Heart right ventricle (tissue), 16 donors: Measurements from ENCODE around the gene TRIM46. TPM values are rescaled to one million over a fixed set of nuclear protein-coding genes. Genes with fewer than 3 reads are reported as not detected.

Experiments used
- ATAC-seq, 8 donors: fragments of 200-7000 bp; cut with Tn5 transposase; one replicate each; pipeline ENCODE4 v1.9.1; 2020; ENCODE audit warnings: mild to moderate bottlenecking in 8 of 8, moderate library complexity in 8 of 8, moderate number of reproducible peaks in 1 of 8
- DNase-seq, 2 donors: peaks; one replicate each; pipeline ENCODE4 v3.0.0-alpha.2; 2020
- H3K27ac ChIP-seq, 10 donors: fragments of 200-600 bp; sonication (generic) in 2 of 10; one replicate each; pipeline versions ENCODE4 v1.5.0 to v1.8.0; 2020 to 2022; ENCODE audit warnings: mild to moderate bottlenecking in 3 of 10
- H3K27me3 ChIP-seq, 7 donors: fragments of 200-600 bp; one replicate each; pipeline ENCODE4 v1.8.0; 2021 to 2022; ENCODE audit warnings: mild to moderate bottlenecking in 2 of 7
- H3K36me3 ChIP-seq, 9 donors: fragments of 200-600 bp; sonication (generic) in 1 of 9; one replicate each; pipeline versions ENCODE4 v1.5.0 to v1.8.0; 2020 to 2022; ENCODE audit warnings: mild to moderate bottlenecking in 2 of 9
- H3K4me1 ChIP-seq, 9 donors: fragments of 200-600 bp; sonication (generic) in 1 of 9; one replicate each; pipeline versions ENCODE4 v1.5.0 to v1.8.0; 2020 to 2022; ENCODE audit warnings: mild to moderate bottlenecking in 4 of 9
- H3K4me3 ChIP-seq, 10 donors: fragments of 200-600 bp; sonication (generic) in 2 of 10; one replicate each; pipeline versions ENCODE4 v1.5.0 to v1.8.0; 2020 to 2022; ENCODE audit warnings: mild to moderate bottlenecking in 7 of 10, moderate library complexity in 2 of 10
- H3K9me3 ChIP-seq, 11 donors: fragments of 200-600 bp in 10 of 11; sonication (generic) in 2 of 11; one replicate each; pipeline versions ENCODE4 v1.5.0 to v1.8.0; 2013 to 2022; ENCODE audit warnings: mild to moderate bottlenecking in 2 of 11, control low read depth in 1 of 11, moderate library complexity in 1 of 11
- WGBS, 2 donors: extraction: QIAGEN DNeasy Blood & Tissue Kit; methylation state at CpG; one replicate each; pipeline ENCODE4 v1.1.7; 2013; ENCODE audit warnings: inconsistent platforms in 1 of 2; 5-methylcytosine and 5-hydroxymethylcytosine counted together
- intact Hi-C, 10 donors: fragments of 100-400 bp; cut with DNase I; formaldehyde crosslinking; loops; one replicate each; pipeline versions ENCODE4 v1.11.1 to v1.14.2; 2022
- polyA plus RNA-seq, 2 donors: library from polyadenylated mRNA; stranded (reverse); fragments of 200-250 nt; gene quantifications; one replicate each; pipeline ENCODE4 v1.2.3, GENCODE V29; 2013
- total RNA-seq, 10 donors: library from RNA; stranded (reverse); fragmentation: NEBNext Ultra II Directional in 3 of 10; extraction: Animal tissue kit (Norgen Biotek cat#: 25700) in 3 of 10; gene quantifications; one replicate each; pipeline versions ENCODE4 v1.2.1 to v1.2.4, GENCODE V29; 2021 to 2023
- TF ChIP-seq, protein P1 (sequence below), 9 donors: fragments of 200-600 bp; sonication (generic) in 2 of 9; IDR thresholded peaks; one replicate each; pipeline versions ENCODE4 v1.5.0 to v1.8.0; 2021 to 2022; ENCODE audit warnings: antibody characterized with exemption in 9 of 9, mild to moderate bottlenecking in 5 of 9, moderate library complexity in 1 of 9
- donor health status: Arrhythmogenic right ventricular cardiomyopathy.
- donor health status: ischemic (EF 13 %, LVEDD 7.1; RV severe dilation, severe dysfunction).
- donor health status: healthy with polysubstance abuse.
- donor health status: DM: no; HTN: yes; CAD: no.
- donor health status: DM: no; HTN: no; CAD: no.
- donor health status: ischemic (EF 25% LVEDD 6.9; RV normal size, moderate dysfunction).
- donor health status: ischemic (EF 25% LVEDD 5.7; RV mildly dilated, moderate dysfunction).
- donor health status: healthy.
- donor health status: DM: yes; HTN: yes; CAD: no.
- donor health status: Ischemic cardiomyopathy.
- donor health status: ischemic (EF 35%, LVEDD 5.7; RV mildly dilated, moderate dysfunction).
- donor health status: nonischemic (EF 11% LVEDD 7.7; RV severe dilation, severe dysfunction).
- donor health status: DM: yes; HTN: yes; CAD: no.
- donor health status: PGD.
- donor health status: ischemic (EF 29% LVEDD 5.4; RV normal size, mild dysfunction).
- donor health status: nonischemic (EF 23%, LVEDD 6.1; RV moderate dilation, normal function).

TRIM46 gene
- total and polyA plus RNA-seq, 12 donors, result 0.04 to 0.35 (median 0.09) TPM; not detected in 8

- intact Hi-C loops, result loop anchor here in 4 of 10 donors (5.0 to 10.0 kb wide), 4 partner anchors 37 to 53 kb away; partner anchors contain the start of gene SLC50A1 (in 1 of the 4)
- DNase-seq (peak in 1 of 2 donors; percentile 3), ATAC-seq (no peak)
- Histone ChIP-seq H3K4me1 (peaks cover 5 to 47% (median 24%) of the 10 kb centered on the region in 9 donors), H3K36me3 (peaks cover 0 to 23% (median 3%) of the 10 kb centered on the region in 9 donors), H3K9me3 (no peaks in the 10 kb centered on the region), H3K27ac (peak overlapping the region in 1 of 10 donors; percentile 50), H3K27me3 (peaks cover 7 to 28% (median 19%) of the 10 kb centered on the region in 7 donors), H3K4me3 (peak overlapping the region in 2 of 10 donors; percentile 1 to 63)
- TF ChIP-seq, protein P1, sequence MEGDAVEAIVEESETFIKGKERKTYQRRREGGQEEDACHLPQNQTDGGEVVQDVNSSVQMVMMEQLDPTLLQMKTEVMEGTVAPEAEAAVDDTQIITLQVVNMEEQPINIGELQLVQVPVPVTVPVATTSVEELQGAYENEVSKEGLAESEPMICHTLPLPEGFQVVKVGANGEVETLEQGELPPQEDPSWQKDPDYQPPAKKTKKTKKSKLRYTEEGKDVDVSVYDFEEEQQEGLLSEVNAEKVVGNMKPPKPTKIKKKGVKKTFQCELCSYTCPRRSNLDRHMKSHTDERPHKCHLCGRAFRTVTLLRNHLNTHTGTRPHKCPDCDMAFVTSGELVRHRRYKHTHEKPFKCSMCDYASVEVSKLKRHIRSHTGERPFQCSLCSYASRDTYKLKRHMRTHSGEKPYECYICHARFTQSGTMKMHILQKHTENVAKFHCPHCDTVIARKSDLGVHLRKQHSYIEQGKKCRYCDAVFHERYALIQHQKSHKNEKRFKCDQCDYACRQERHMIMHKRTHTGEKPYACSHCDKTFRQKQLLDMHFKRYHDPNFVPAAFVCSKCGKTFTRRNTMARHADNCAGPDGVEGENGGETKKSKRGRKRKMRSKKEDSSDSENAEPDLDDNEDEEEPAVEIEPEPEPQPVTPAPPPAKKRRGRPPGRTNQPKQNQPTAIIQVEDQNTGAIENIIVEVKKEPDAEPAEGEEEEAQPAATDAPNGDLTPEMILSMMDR (IDR thresholded peaks at IDR 0.05), result no peak
- WGBS, 2 donors, result 5 to 9% methylated on average over 34 to 35 of the region's 35 CpGs
These were observed 953 bp downstream of the TRIM46 start for GRCh38 chr1:155174324-155175280.

- Histone ChIP-seq H3K4me3 (no peak overlapping the region), H3K9me3 (no peaks in the 10 kb centered on the region), H3K36me3 (peaks cover 0 to 15% (median under 1%) of the 10 kb centered on the region in 9 donors), H3K27me3 (peaks cover 7 to 28% (median 19%) of the 10 kb centered on the region in 7 donors), H3K27ac (no peak overlapping the region), H3K4me1 (peaks cover 5 to 47% (median 24%) of the 10 kb centered on the region in 9 donors)
- TF ChIP-seq, protein P1 (IDR thresholded peaks at IDR 0.05), result no peak
- DNase-seq (peak in 1 of 2 donors; percentile 2), ATAC-seq (no peak)
- WGBS, 2 donors, result 86 to 90% methylated on average over 12 of the region's 12 CpGs
- intact Hi-C loops, result loop anchor here in 3 of 10 donors (5.0 to 10.0 kb wide), 3 partner anchors 47 to 52 kb away; no protein-coding TSS in a partner anchor
These were observed 1.8 kb downstream of the TRIM46 start for GRCh38 chr1:155175281-155175926.

- peaks cover 7 to 28% (median 19%) of the 10 kb centered on the region in 7 donors for H3K27me3 ChIP-seq
- peaks cover 0 to 10% (median 0%) of the 10 kb centered on the region in 9 donors for H3K36me3 ChIP-seq
- 86 to 92% methylated on average over 9 of the region's 9 CpGs for WGBS, 2 donors
- no peak overlapping the region for H3K27ac ChIP-seq
- intact Hi-C loops, result loop anchor here in 6 of 10 donors (1.0 to 10.0 kb wide), 5 partner anchors 46 to 51 kb away; no protein-coding TSS in a partner anchor
- ATAC-seq (no peak), DNase-seq (no peak)
- peaks cover 5 to 47% (median 24%) of the 10 kb centered on the region in 9 donors for H3K4me1 ChIP-seq
- TF ChIP-seq, protein P1 (IDR thresholded peaks at IDR 0.05), result no peak
- H3K9me3 ChIP-seq, result no peaks in the 10 kb centered on the region
- no peak overlapping the region for H3K4me3 ChIP-seq
These were observed 2.3 kb downstream of the TRIM46 start for GRCh38 chr1:155175927-155176371.
